Breast epithelium (tissue), 4 donors: Measurements from ENCODE around the gene HBEGF. TPM values are rescaled to one million over a fixed set of nuclear protein-coding genes. Genes with fewer than 3 reads are reported as not detected.

ENCODE experiments used
- DNase-seq, 2 donors: peaks; one replicate each; pipeline ENCODE4 v3.0.0-alpha.2; 2019; ENCODE audit warnings: low spot score in 2 of 2
- H3K27ac ChIP-seq, 2 donors: fragments of 200-600 bp; sonication (generic) in 1 of 2; one replicate each; pipeline ENCODE4 v1.5.1; 2016 to 2019; ENCODE audit warnings: mild to moderate bottlenecking in 1 of 2
- H3K27me3 ChIP-seq, 2 donors: fragments of 200-600 bp; sonication (generic) in 1 of 2; one replicate each; pipeline versions ENCODE4 v1.5.1 to v1.6.0; 2017 to 2019; ENCODE audit warnings: control low read depth in 1 of 2, mild to moderate bottlenecking in 1 of 2
- H3K36me3 ChIP-seq: fragments of 200-600 bp; one replicate; pipeline ENCODE4 v1.5.1; 2019
- H3K4me1 ChIP-seq, 2 donors: fragments of 200-600 bp; sonication (generic); one replicate each; pipeline ENCODE4 v1.5.1; 2016 to 2019; ENCODE audit warnings: control low read depth in 1 of 2
- H3K4me3 ChIP-seq, 3 donors: fragments of 200-600 bp; sonication (generic); 1 replicate in 2 of 3; 2 replicates in 1 of 3; pipeline ENCODE4 v1.5.1; 2016 to 2019; ENCODE audit warnings: mild to moderate bottlenecking in 3 of 3, moderate library complexity in 2 of 3
- H3K9me3 ChIP-seq, 2 donors: fragments of 200-600 bp; sonication (generic) in 1 of 2; one replicate each; pipeline ENCODE4 v1.5.1; 2016 to 2019; ENCODE audit warnings: control low read depth in 1 of 2
- POLR2A ChIP-seq: fragments of 450-650 bp; IDR thresholded peaks from one replicate; pipeline ENCODE4 v1.6.1; 2016; ENCODE audit warnings: antibody characterized with exemption, mild to moderate bottlenecking, moderate library complexity
- POLR2AphosphoS5 ChIP-seq, 3 donors: sonication (generic); formaldehyde crosslinking; IDR thresholded peaks; one replicate each; pipeline ENCODE4 v1.6.1; 2017; ENCODE audit warnings: antibody characterized with exemption in 3 of 3
- intact Hi-C: fragments of 100-400 bp; cut with DNase I; formaldehyde crosslinking; loops from one replicate; pipeline ENCODE4 v1.15.1; 2023; ENCODE audit warnings: low total_unique reads
- total RNA-seq, 3 donors: library from RNA; depleted of rRNA; stranded (reverse); fragments of >200 nt; gene quantifications; one replicate each; pipeline ENCODE4 v1.1.0, GENCODE V29; 2016
- TF ChIP-seq, protein P1 (sequence below), 3 donors: fragments of 450-650 bp; IDR thresholded peaks; one replicate each; pipeline ENCODE4 v1.5.1; 2016 to 2017; ENCODE audit warnings: antibody characterized with exemption in 3 of 3, mild to moderate bottlenecking in 3 of 3, moderate library complexity in 3 of 3

HBEGF gene
- total RNA-seq, 3 donors from 2014 or later = 4.3 to 22.9 (median 13.5) TPM

DNA sequence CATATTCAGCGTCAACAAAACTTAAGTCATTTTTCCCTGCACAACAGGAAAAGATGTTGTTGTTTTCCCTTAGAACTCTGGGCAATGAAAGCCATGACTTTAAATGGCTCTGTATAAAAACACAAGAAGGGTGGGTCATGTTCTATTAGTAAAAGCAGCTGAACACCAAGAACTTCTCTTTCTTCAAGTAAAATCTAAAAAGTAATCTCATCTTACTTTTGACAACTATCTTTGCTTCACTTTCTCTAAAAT, 52.6 kb downstream of the HBEGF start:
- Histone ChIP-seq H3K4me1 (peaks cover 0 to 10% of the 10 kb centered on the region in 2 donors), H3K27me3 (no peaks in the 10 kb centered on the region), H3K9me3 (no peaks in the 10 kb centered on the region), H3K27ac (peak overlapping the region in 1 of 2 donors; percentile 33), H3K4me3 (no peak overlapping the region), H3K36me3 (no peaks in the 10 kb centered on the region)
- TF ChIP-seq POLR2AphosphoS5 (IDR thresholded peaks at IDR 0.05) = no peak
- TF ChIP-seq, protein P1, sequence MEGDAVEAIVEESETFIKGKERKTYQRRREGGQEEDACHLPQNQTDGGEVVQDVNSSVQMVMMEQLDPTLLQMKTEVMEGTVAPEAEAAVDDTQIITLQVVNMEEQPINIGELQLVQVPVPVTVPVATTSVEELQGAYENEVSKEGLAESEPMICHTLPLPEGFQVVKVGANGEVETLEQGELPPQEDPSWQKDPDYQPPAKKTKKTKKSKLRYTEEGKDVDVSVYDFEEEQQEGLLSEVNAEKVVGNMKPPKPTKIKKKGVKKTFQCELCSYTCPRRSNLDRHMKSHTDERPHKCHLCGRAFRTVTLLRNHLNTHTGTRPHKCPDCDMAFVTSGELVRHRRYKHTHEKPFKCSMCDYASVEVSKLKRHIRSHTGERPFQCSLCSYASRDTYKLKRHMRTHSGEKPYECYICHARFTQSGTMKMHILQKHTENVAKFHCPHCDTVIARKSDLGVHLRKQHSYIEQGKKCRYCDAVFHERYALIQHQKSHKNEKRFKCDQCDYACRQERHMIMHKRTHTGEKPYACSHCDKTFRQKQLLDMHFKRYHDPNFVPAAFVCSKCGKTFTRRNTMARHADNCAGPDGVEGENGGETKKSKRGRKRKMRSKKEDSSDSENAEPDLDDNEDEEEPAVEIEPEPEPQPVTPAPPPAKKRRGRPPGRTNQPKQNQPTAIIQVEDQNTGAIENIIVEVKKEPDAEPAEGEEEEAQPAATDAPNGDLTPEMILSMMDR (IDR thresholded peaks at IDR 0.05) = no peak
- TF ChIP-seq POLR2A = no peak
- intact Hi-C loops = no loop called here
- no peak for DNase-seq

DNA sequence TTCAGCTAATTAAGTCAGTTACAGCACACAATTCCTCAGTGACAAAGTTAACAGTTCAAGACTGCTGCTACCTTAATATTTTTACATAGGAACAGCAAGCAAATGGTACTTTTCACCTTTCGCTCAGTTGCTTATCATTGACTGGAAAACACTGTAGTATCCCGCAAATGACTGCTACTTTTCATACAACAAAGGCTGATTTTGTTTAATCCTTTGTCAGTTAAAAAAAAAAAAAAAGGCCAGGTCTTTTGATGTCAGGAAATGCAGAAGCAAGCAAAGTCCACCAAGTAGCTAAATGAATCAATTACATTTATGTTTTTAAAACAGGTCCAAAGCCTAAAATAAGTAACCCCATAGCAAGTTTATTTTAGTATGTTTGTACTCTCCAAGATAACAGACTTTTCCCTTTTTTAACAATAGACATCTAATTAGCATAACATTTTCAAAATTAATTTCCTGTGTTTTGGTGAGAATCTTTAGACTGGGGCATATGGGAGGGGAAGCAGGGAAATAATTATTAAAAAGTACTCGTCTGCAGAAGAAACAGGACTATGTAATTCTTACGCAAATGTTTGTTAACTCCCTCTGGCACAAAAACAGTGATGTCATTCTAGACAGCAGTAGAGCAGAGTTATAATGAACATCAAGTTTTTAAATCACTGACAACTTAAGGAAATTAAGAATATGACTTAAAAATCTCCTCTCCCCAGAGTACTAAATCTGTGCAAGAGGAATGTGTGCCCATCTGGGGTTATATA, 53.1 kb downstream of the HBEGF start:
- Histone ChIP-seq H3K36me3 (no peaks in the 10 kb centered on the region), H3K27me3 (no peaks in the 10 kb centered on the region), H3K4me1 (peaks cover 0 to 10% of the 10 kb centered on the region in 2 donors), H3K9me3 (no peaks in the 10 kb centered on the region), H3K4me3 (no peak overlapping the region), H3K27ac (peak overlapping the region; percentile 5 to 33)
- DNase-seq = no peak
- intact Hi-C loops = no loop called here
- TF ChIP-seq, protein P1 (IDR thresholded peaks at IDR 0.05) = no peak
- TF ChIP-seq POLR2A = no peak
- TF ChIP-seq POLR2AphosphoS5 (IDR thresholded peaks at IDR 0.05) = no peak

DNA sequence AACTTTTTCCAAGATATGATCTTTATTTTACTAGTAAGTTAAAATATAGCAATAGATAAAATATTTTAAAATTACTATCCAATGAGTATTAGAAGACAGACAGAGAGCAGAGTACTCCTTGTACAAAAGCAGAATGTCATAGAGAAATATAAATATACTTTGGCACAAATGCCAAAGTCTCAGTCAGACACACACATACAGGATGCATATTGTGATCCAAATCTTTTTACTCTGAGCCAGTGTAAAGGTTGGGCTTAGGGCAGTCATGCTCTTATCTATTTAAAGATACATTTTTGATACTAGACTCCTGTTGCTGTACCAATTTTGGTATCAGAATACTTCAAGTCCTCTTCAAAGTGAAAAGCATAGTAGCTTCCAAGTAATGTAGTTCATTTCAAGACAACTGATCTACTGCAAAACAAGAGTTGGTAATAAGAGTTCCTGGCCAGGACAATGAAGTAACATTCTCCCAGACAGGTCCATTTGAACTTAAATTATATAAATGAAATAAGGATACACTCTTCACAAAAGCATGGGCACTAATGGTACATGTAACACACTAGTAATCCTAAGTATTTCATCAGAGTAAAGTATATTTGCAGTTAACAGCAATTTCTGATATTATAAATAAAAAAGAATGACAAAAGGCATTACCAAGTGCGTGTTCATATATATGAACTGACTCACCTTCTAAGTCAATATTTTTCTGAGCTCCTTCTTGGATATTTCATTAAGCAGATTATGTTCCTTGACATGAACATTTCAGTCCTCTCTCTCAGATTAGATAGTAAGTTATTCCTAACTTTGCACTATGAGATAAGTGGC, 54.0 kb downstream of the HBEGF start:
- peaks cover 0 to 10% of the 10 kb centered on the region in 2 donors for H3K4me1 ChIP-seq
- H3K27ac ChIP-seq = peak overlapping the region; percentile 5 to 13
- no peaks in the 10 kb centered on the region for H3K36me3 ChIP-seq
- TF ChIP-seq, protein P1 (IDR thresholded peaks at IDR 0.05) = no peak
- TF ChIP-seq POLR2A = no peak
- no peak for TF ChIP-seq POLR2AphosphoS5 (IDR thresholded peaks at IDR 0.05)
- intact Hi-C loops = no loop called here
- H3K9me3 ChIP-seq = no peaks in the 10 kb centered on the region
- H3K27me3 ChIP-seq = no peaks in the 10 kb centered on the region
- no peak overlapping the region for H3K4me3 ChIP-seq
- no peak for DNase-seq

DNA sequence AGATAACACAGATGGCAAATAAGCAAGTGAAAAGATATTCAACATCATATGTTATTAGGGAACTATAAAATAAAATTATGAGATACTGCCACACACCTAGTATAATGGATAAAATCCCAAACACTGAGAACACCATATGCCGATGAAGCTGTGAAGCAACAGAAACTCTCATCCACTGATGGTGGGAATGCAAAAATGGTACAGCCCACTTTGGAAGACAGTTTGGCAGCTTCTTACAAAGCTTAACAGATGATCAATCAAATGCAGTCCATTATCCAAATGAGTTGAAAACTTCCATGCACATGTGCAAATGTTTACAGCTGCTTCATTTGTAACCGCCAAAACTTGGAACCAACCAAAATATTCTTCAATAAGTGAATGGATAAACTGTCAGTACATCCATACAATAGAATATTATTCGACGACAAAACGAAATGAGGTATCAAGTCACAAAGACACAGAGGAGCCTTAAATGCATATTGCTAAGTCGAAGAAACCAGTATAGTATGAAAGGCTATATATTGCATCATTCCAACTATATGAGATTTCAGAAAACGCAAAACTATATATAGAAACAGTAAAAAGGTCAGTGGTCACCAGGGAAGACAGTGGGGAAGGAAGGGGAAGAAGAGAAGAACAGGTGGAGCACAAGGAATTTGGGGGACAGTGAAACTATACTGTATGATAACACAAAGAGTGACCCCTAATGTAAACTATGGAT, 58.4 kb downstream of the HBEGF start:
- no peaks in the 10 kb centered on the region for H3K27me3 ChIP-seq
- intact Hi-C loops = no loop called here
- H3K9me3 ChIP-seq = no peaks in the 10 kb centered on the region
- peaks cover 0 to 1% of the 10 kb centered on the region in 2 donors for H3K4me1 ChIP-seq
- no peaks in the 10 kb centered on the region for H3K36me3 ChIP-seq
- no peak for DNase-seq
- H3K27ac ChIP-seq = no peak overlapping the region
- TF ChIP-seq POLR2AphosphoS5 (IDR thresholded peaks at IDR 0.05) (no peak), POLR2A (no peak)
- TF ChIP-seq, protein P1 (IDR thresholded peaks at IDR 0.05) = no peak
- H3K4me3 ChIP-seq = no peak overlapping the region
